ENCODE data around the gene NUP210.

The NUP210 gene

GRCh38 chr3:13344663-13345062, 75.5 kb downstream of the NUP210 start:
- TF ChIP-seq GATA2 (IDR thresholded peaks at IDR 0.05; ENCODE audit: low read depth, low read length) (no peak), GATA3 (IDR thresholded peaks at IDR 0.05; ENCODE audit: low read depth, low read length) (no peak)

- TF ChIP-seq GATA2 (IDR thresholded peaks at IDR 0.05; ENCODE audit: low read depth, low read length) (no peak), GATA3 (IDR thresholded peaks at IDR 0.05; ENCODE audit: low read depth, low read length) (no peak)
Measured at GRCh38 chr3:13343601-13344000, 76.5 kb downstream of the NUP210 start.

GRCh38 chr3:13341229-13341905, 78.8 kb downstream of the NUP210 start:
- no peak for TF ChIP-seq GATA3 (IDR thresholded peaks at IDR 0.05; ENCODE audit: low read depth, low read length)

GRCh38 chr3:13339833-13340232, 80.3 kb downstream of the NUP210 start:
- no peak for TF ChIP-seq GATA2 (IDR thresholded peaks at IDR 0.05; ENCODE audit: low read depth, low read length)
- TF ChIP-seq GATA3 (IDR thresholded peaks at IDR 0.05; ENCODE audit: low read depth, low read length), result no peak

- TF ChIP-seq GATA3 (IDR thresholded peaks at IDR 0.05; ENCODE audit: low read depth, low read length) (no peak), GATA2 (IDR thresholded peaks at IDR 0.05; ENCODE audit: low read depth, low read length) (no peak)
Measured at GRCh38 chr3:13338996-13339395, 81.1 kb downstream of the NUP210 start.

- TF ChIP-seq GATA3 (IDR thresholded peaks at IDR 0.05; ENCODE audit: low read depth, low read length) (no peak), GATA2 (IDR thresholded peaks at IDR 0.05; ENCODE audit: low read depth, low read length) (no peak)
Measured at GRCh38 chr3:13338231-13338630, 81.9 kb downstream of the NUP210 start.

- TF ChIP-seq GATA2 (IDR thresholded peaks at IDR 0.05; ENCODE audit: low read depth, low read length), result no peak
- TF ChIP-seq GATA3 (IDR thresholded peaks at IDR 0.05; ENCODE audit: low read depth, low read length), result no peak
Measured at GRCh38 chr3:13336592-13336991, 83.5 kb downstream of the NUP210 start.

- no peak for TF ChIP-seq GATA3 (IDR thresholded peaks at IDR 0.05; ENCODE audit: low read depth, low read length)
- no peak for TF ChIP-seq GATA2 (IDR thresholded peaks at IDR 0.05; ENCODE audit: low read depth, low read length)
Measured at GRCh38 chr3:13335503-13335902, 84.6 kb downstream of the NUP210 start.

- TF ChIP-seq GATA2 (IDR thresholded peaks at IDR 0.05; ENCODE audit: low read depth, low read length) (no peak), GATA3 (IDR thresholded peaks at IDR 0.05; ENCODE audit: low read depth, low read length) (no peak)
Measured at GRCh38 chr3:13335059-13335458, 85.1 kb downstream of the NUP210 start.

GRCh38 chr3:13333236-13333897, 86.8 kb downstream of the NUP210 start:
- TF ChIP-seq GATA2 (IDR thresholded peaks at IDR 0.05; ENCODE audit: low read depth, low read length), result no peak
- no peak for TF ChIP-seq GATA3 (IDR thresholded peaks at IDR 0.05; ENCODE audit: low read depth, low read length)

GRCh38 chr3:13332740-13333139, 87.4 kb downstream of the NUP210 start:
- no peak for TF ChIP-seq GATA2 (IDR thresholded peaks at IDR 0.05; ENCODE audit: low read depth, low read length)

GRCh38 chr3:13332158-13332557, 88.0 kb downstream of the NUP210 start:
- TF ChIP-seq GATA2 (IDR thresholded peaks at IDR 0.05; ENCODE audit: low read depth, low read length) (no peak), GATA3 (IDR thresholded peaks at IDR 0.05; ENCODE audit: low read depth, low read length) (no peak)

- TF ChIP-seq GATA3 (IDR thresholded peaks at IDR 0.05; ENCODE audit: low read depth, low read length), result no peak
- TF ChIP-seq GATA2 (IDR thresholded peaks at IDR 0.05; ENCODE audit: low read depth, low read length), result no peak; the same call in 1 of the 2 replicates
Measured at GRCh38 chr3:13329746-13330145, 90.4 kb downstream of the NUP210 start.

- TF ChIP-seq GATA2 (IDR thresholded peaks at IDR 0.05; ENCODE audit: low read depth, low read length) (no peak), GATA3 (IDR thresholded peaks at IDR 0.05; ENCODE audit: low read depth, low read length) (no peak)
Measured at GRCh38 chr3:13325892-13326443, 94.2 kb downstream of the NUP210 start.

- TF ChIP-seq GATA3 (IDR thresholded peaks at IDR 0.05; ENCODE audit: low read depth, low read length) (no peak), GATA2 (IDR thresholded peaks at IDR 0.05; ENCODE audit: low read depth, low read length) (no peak)
Measured at GRCh38 chr3:13324835-13325501, 95.2 kb downstream of the NUP210 start.
